ENCODE data around the gene SLC2A11. TPM values are rescaled to one million over a fixed set of nuclear protein-coding genes. Genes with fewer than 3 reads are reported as not detected.

SLC2A11 gene
- total RNA-seq, 1 experiment from 2014 or later = 18.9 TPM

DNA sequence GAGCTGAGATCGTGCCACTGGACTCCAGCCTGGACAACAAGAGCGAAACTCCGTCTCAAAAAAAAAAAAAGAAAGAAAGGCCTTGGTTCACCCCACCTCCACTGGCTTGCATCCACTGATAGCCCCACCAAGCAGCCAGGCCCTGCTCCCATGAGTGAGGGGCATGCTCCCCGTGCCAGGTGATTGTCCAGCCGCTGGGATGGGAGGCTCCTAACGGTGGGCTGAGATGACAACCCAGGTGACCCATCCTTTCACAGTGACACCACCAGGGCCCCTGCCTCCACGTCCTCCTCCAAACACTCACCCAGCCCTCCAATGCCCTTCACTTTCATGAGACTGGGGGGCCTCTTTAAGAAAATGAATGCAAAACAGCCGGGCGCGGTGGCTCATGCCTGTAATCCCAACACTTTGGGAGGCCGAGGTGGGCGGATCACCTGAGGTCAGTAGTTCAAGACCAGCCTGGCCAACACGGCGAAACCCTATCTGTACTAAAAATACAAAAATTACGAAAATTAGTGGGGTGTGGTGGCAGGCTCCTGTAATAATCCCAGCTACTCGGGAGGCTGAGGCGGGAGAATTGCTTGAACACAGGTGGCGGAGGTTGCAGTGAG lies 10.3 kb upstream of the SLC2A11 start:
- H3K9me3 Mint-ChIP-seq (ENCODE audit: low read depth, unreplicated experiment) = no peaks in the 10 kb centered on the region
- CTCF ChIA-PET = interaction anchor here (0.6 kb wide), 1 partner anchor 71 kb away, joined by 4 read pairs; no protein-coding TSS in a partner anchor
- H3K4me1 Mint-ChIP-seq (ENCODE audit: low read depth, unreplicated experiment) = no peaks in the 10 kb centered on the region
- H3K27me3 Mint-ChIP-seq (ENCODE audit: unreplicated experiment) = peaks cover 8% of the 10 kb centered on the region
- no peak for DNase-seq
- H3K4me3 Mint-ChIP-seq (ENCODE audit: low read depth, unreplicated experiment) = no peak overlapping the region
- intact Hi-C loops (cut with micrococcal nuclease; ENCODE audit: unreplicated experiment) = loop anchor here (5.0 kb wide), 2 partner anchors 80 to 305 kb away; partner anchors contain the start of gene CHCHD10
- TF ChIP-seq, protein P1, sequence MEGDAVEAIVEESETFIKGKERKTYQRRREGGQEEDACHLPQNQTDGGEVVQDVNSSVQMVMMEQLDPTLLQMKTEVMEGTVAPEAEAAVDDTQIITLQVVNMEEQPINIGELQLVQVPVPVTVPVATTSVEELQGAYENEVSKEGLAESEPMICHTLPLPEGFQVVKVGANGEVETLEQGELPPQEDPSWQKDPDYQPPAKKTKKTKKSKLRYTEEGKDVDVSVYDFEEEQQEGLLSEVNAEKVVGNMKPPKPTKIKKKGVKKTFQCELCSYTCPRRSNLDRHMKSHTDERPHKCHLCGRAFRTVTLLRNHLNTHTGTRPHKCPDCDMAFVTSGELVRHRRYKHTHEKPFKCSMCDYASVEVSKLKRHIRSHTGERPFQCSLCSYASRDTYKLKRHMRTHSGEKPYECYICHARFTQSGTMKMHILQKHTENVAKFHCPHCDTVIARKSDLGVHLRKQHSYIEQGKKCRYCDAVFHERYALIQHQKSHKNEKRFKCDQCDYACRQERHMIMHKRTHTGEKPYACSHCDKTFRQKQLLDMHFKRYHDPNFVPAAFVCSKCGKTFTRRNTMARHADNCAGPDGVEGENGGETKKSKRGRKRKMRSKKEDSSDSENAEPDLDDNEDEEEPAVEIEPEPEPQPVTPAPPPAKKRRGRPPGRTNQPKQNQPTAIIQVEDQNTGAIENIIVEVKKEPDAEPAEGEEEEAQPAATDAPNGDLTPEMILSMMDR (IDR thresholded peaks at IDR 0.05; ENCODE audit: unreplicated experiment) = no peak
- no TSS peak for BruUV-seq (replicated peaks)
- H3K36me3 Mint-ChIP-seq (ENCODE audit: insufficient read depth, unreplicated experiment) = peaks cover 8% of the 10 kb centered on the region
- H3K27ac Mint-ChIP-seq (ENCODE audit: unreplicated experiment) = no peak overlapping the region

DNA sequence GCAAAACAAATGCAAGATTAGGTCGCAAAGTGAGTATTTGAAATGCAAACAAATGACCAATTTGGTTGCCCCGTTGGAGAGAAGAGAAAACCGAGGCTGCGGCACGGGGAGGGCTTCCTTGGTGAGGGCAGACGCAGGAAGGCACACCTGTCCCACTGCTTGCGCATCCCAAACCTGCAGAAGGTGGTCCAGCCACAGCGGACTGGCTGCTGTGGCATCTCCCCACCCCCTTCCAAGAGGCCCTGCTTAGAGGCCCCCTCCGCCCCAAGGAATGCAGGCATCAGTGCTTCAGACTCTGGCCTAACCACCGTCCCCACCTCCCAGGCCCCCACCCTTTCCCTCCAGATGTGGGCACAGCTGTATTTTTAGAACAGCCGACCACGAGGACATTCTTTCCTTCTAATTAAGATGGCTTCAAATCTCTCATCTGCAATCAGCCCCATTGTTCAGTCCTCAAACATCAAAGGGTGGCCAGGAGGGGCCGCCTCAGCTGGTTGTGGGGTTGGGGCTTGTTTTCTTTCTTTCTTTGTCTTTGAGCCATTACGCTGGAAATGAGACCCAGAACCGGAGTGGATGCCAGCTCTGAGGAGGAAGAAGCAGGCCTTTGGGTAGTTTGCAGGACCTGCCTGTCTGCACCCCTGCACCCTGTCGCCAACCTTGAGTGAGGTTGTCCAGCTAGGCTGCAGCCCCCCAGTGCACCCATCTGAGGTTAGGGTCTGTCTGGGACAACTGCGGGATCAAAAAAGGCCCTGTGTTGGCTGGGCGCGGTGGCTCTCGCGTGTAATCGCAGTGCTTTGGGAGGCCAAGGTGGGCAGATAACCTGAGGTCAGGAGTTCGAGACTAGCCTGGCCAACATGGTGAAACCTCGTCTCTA lies 9.4 kb upstream of the SLC2A11 start:
- CTCF ChIA-PET = no interaction called here

DNA sequence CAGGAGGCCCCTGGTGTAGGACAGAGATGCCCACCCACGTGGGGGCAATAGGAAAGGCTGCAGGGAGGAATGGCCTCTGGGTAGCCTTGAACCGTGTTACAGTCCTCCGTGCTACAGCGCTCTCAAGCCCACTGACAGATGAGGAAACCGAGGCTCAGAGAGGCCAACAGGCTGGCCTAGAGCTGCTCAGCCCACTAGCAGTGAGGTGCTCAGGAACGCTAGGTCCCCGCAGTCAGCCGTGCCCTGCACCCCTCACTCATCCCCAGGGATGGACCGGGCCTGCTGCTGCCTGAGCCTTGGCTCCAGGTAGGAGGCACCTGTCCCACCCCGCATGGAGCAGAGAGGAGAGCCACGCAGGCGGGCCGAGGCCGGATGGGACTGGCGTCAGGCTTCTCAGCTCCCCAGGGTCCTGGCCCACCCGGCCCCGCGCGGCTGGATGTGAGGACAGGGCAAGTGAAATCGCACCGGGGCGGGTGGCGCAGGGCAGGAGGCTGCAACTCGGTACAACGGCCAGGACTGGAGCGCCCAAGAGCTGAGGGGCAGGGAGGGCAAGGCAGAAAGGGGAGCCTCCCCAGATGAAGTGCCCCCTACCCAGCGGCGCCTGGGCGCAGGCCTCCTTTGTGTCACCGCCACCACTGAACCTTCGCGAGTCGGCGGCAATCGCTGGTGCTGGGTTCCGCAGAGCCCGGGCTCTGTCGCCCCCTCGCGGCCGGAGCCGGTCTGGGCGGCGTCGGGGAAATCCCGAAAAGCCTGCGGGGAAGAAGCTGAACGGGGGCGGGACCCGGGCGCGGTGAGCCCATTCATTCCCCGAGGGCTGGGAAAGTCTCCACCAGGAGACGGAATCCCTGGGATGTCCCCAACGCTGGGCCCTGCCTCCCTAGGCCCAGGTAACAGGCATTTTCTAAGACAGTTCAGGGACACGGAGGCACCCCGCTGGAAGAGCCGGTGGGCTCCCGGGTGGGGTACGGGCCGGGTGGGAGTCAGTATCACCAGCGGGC lies 8.4 kb upstream of the SLC2A11 start:
- intact Hi-C loops (cut with micrococcal nuclease; ENCODE audit: unreplicated experiment) = loop anchor here (5.0 kb wide), 2 partner anchors 82 to 307 kb away; partner anchors contain the start of gene CHCHD10
- H3K4me3 Mint-ChIP-seq (ENCODE audit: low read depth, unreplicated experiment) = peak overlapping the region; percentile 70
- H3K27me3 Mint-ChIP-seq (ENCODE audit: unreplicated experiment) = peaks cover 8% of the 10 kb centered on the region
- H3K9me3 Mint-ChIP-seq (ENCODE audit: low read depth, unreplicated experiment) = no peaks in the 10 kb centered on the region
- TF ChIP-seq, protein P1 (IDR thresholded peaks at IDR 0.05; ENCODE audit: unreplicated experiment) = peak; percentile 95
- H3K27ac Mint-ChIP-seq (ENCODE audit: unreplicated experiment) = no peak overlapping the region
- no TSS peak for BruUV-seq (replicated peaks)
- H3K36me3 Mint-ChIP-seq (ENCODE audit: insufficient read depth, unreplicated experiment) = peaks cover 8% of the 10 kb centered on the region
- no peaks in the 10 kb centered on the region for H3K4me1 Mint-ChIP-seq (ENCODE audit: low read depth, unreplicated experiment)
- DNase-seq = peak; percentile 94
- CTCF ChIA-PET = interaction anchor here (0.6 to 1.9 kb wide), 14 partner anchors 9 to 206 kb away, joined by 3 to 20 read pairs (median 4); partner anchors contain the start of genes CHCHD10, MIF and SLC2A11

More for the DNA sequence above, 9.4 kb upstream of the SLC2A11 start:
- no peak for DNase-seq
- Mint-ChIP-seq H3K9me3 (ENCODE audit: low read depth, unreplicated experiment) (no peaks in the 10 kb centered on the region), H3K4me1 (ENCODE audit: low read depth, unreplicated experiment) (no peaks in the 10 kb centered on the region), H3K36me3 (ENCODE audit: insufficient read depth, unreplicated experiment) (peaks cover 8% of the 10 kb centered on the region), H3K27me3 (ENCODE audit: unreplicated experiment) (peaks cover 8% of the 10 kb centered on the region), H3K4me3 (ENCODE audit: low read depth, unreplicated experiment) (no peak overlapping the region), H3K27ac (ENCODE audit: unreplicated experiment) (no peak overlapping the region)
- TF ChIP-seq, protein P1 (IDR thresholded peaks at IDR 0.05; ENCODE audit: unreplicated experiment) = no peak
- BruUV-seq (replicated peaks) = no TSS peak
- intact Hi-C loops (cut with micrococcal nuclease; ENCODE audit: unreplicated experiment) = loop anchor here (5.0 kb wide), 2 partner anchors 81 to 306 kb away; partner anchors contain the start of gene CHCHD10

Measured in Calu3 (cell line).